ENCODE measurements around the gene SAMD9.
A peak's percentile ranks its signal among the peaks of the same experiment; 100 is the strongest.
"Not testable (repeated sequence)": the region's sequence is repeated elsewhere in the genome, so short reads cannot be mapped to it uniquely, and the experiment has no call there.

The SAMD9 gene

DNA sequence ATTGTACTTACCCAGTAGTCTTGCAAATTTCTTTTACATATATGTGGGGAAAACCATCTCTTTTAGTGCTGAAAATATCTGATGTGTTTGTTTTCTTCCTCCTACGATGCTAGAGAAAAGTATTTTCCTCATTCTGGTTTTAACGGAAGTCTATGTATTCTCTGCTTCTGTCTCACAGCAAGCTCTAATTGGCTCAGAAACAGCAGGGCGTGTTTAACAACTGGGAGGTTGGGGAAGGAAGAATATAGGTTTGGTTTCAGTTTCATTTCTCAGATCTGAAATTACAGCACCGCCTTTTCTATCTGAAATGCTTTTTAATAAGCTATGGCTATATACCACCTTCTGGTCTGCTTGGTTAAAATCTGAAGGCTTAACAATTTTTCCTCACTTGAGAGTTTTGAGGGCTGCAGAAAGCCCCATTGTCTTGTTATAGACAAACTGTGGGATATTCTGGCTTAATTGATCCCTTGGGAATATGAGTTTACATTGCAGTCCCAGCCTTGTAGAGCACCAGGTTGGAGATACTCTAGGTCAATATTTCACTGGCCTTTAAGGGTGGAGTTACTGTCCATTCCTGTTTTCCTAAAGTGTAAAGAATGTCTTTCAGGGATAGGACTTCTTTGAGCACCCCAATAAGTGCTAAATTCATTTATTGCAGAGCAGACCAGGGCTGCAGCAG lies at the start of gene SAMD9:
TSS of gene SAMD9 (minus strand) at position 128 of the 679 bp plus-strand sequence. CDS start 11,882 bp downstream, outside the sequence.
- peak; percentile 74 to 79 for ATAC-seq

DNA sequence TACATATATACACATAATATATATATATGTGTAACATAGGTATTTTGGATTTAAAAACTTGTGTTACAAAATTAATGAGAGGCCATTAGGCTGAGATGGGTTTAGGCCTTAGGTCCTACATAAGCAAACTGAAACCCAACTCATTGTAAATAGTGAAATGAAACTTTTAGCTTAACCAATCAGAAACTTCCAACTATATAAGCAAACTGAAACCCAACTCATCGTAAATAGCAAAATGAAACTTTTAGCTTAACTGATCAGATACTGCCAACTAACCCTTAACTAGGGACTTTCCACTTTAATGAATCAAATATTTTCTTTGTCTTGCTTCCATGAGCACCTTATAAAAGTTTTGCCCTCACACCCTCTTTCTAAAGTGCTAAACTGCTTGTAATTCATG lies 47.7 kb upstream of the SAMD9 start:
- ATAC-seq, result peak; percentile 92 to 94

DNA sequence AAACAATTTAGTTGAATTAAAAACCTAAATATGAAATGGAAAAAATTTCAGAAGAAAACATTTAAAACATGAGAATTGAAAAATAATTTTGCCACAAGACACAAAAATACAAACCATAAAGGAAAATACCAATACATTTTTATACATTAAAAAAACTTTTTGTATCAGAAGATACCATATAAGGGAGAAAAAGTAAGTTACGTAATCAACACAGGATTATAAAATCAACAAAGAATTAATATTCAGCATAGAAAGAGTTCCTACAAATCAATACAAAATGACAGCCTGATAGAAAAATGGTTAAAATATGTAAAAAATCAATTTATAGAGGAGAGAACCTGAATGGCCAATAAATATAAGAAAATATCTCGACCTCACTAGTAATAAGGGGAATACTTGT lies 47.0 kb upstream of the SAMD9 start:
- no peak for ATAC-seq

- no peak for ATAC-seq
These were observed 43.5 kb upstream of the SAMD9 start for GRCh38 chr7:93161181-93161762.

DNA sequence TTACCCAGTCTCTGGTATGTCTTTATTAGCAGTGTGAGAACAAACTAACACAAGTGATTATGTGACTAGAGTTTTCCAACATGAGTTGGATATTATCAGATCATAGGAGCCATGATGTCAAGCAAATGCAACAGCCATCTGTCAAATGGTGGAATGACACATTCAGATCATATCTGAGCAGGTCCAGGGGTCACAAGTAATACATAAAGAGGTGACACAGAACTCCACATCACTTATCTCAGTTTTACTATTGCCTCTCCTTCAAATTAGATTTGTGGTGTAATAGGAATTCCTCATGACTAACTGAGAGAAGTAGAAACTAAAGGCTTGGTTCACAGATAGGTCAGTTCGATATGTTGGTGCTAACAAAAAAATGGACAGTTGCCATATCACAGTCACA lies 42.6 kb upstream of the SAMD9 start:
- ATAC-seq, result peak; percentile 85

DNA sequence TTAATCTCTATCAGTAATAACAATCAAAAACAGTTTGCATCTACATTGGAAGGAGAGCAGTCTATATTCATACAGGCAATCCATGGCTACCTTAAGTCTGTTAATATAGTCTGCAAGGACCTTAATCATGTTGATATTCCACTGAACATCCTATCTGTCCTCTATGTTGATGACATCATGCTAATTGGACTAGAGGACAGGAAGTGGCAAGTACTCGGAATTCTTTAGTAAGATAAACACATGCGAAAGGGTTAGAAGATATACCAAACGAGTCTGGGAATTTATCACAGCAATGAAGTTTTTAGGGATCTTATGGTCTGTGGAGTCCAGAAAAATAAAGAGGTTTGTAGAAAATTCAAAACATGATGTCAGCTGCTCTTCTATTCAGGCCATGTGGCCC lies 41.7 kb upstream of the SAMD9 start:
- no peak for ATAC-seq

- no peak for ATAC-seq
These were observed 39.1 kb upstream of the SAMD9 start for GRCh38 chr7:93156884-93157283.

GRCh38 chr7:93150200-93150835 lies 32.5 kb upstream of the SAMD9 start:
- no peak for ATAC-seq

DNA sequence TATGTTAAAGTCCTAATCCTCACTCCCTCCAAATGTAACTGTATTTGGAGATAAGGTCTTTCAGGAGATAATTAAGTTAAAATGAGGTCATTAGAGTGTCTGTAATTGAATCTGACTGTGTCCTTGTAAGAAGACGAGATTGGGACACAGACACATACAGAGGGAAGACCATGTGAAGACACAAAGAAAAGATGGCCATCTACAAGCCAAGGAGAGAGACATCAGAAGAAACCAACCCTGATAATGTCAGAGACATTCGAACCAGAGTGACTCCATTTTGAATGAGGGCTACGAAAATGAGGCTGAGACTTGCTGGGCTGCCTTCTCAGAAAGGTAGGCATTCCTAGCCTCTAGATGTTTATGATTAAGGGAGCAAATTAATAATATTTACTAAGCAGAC lies 30.9 kb upstream of the SAMD9 start:
- ATAC-seq, result no peak

DNA sequence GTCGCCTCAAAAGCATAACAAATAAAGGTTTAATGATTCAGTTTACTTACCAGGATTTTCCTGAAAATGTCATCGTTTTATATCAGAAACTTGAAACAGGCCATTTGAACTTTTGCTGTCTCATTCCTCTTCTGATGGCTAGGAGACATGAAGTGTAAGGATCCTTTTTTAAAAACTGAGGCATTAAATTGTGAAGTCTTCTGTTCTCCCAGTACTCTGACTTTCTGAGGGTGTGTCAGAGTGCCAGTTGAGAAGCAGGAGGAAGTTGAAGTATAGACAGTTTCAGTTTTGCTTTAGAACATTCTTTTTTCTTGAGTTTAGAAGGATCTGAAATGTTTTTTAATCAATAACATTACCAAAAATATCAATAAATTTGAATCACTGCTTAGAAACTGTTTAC lies 30.4 kb upstream of the SAMD9 start, which contains the start of gene SAMD9L:
TSS of gene SAMD9L (minus strand) at position 242 of the 400 bp plus-strand sequence. CDS start 12,414 bp downstream, outside the sequence.
- peak; percentile 58 to 72 for ATAC-seq

- peak; percentile 68 to 80 for ATAC-seq
These were observed 29.6 kb upstream of the SAMD9 start for GRCh38 chr7:93147363-93147762.

GRCh38 chr7:93146472-93147141 lies 28.8 kb upstream of the SAMD9 start:
- ATAC-seq, result peak; percentile 66 to 73

- no peak for ATAC-seq
These were observed 28.3 kb upstream of the SAMD9 start for GRCh38 chr7:93146036-93146435.

DNA sequence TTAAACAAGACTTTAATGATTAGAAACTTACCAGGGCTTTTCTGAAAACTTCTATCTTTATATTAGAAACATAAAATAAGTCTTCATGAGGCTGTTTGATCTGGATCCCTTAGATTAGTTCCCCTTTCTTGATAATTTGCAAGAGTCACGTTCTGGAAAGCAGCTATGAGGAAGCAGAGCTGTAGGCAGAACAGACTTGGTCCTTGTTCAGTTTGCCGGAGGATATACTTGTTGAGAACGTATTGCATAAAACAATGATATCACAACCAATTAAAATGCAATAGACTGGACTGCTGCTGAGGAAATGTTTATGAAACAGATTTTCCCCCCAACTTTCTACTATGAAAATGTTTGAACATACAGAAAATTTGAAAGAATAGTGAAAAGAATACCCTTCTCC lies 27.6 kb upstream of the SAMD9 start:
- no peak for ATAC-seq

DNA sequence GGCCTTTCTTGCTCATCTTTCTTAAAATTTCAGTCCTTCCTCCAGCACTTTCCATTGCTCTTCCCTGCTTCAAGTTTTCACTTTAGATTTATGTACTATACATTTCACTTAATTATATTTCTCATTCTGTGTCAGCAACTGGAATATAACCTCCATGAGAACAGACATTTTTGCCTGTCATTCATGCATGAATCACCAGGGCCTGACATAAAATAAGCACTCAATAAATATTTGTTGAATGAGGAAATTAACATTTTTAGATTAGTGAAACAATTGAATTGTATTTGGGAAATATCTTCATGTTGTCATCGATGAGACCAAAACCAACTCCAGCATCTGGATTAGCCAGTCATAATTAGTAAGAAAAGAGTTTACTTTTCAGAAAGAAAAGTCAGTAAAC lies 24.3 kb upstream of the SAMD9 start:
- ATAC-seq, result no peak

- no peak for ATAC-seq
These were observed 22.9 kb upstream of the SAMD9 start for GRCh38 chr7:93140582-93141191.

GRCh38 chr7:93138576-93138975 lies 20.8 kb upstream of the SAMD9 start:
- no peak for ATAC-seq

DNA sequence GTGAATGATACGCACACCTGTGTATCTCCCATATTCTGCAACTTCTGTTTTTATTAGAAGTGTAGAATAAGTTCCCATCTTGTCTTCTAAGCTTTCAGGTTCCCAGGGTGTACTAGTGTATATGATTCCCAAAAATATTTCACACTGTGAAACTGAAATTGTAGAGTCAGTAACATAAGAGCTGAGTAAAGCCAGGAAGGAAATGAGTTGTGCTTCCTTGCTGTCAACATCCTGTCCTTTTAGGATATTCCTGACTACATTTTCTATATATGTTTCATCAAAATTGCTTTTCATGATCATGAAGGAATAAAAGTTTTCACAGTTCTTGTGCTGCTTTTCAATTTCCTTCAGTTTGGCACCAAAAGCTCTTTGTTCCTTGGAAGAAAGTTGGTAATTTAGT lies 15.2 kb upstream of the SAMD9 start:
- no peak for ATAC-seq

DNA sequence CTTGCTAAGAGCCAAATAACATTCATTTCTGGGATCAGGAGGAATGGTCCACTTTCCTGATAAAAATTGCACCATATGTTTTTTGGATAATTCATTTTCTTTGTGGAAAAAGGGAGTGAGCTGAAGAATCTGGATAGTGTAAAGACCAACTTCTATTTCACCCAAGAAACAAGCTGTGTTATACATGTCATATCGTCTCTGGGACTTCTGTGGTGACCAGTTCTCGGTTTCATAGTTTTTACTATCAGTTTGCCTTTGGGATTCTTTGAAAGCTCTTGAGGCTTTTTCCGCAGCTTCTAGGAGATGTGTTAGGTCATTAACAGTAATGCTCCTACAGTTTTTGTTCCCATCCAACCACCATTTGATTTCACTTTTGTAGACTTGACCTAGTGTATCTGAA lies 14.4 kb upstream of the SAMD9 start:
- ATAC-seq, result no peak

DNA sequence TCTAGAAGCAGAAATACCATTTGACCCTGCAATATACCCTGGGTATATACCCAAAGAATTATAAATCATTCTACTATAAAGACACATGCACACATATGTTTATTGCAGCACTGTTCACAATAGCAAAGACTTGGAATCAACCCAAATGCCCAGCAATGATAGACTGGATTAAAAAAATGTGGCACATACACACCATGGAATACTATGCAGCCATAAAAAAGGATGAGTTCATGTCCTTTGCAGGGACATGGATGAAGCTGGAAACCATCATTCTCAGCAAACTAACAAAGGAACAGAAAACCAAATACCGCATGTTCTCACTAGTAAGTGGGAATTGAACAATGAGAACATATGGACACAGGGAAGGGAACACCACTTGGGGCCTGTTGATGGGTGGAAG lies 9.2 kb upstream of the SAMD9 start:
- not testable (repeated sequence) for ATAC-seq

DNA sequence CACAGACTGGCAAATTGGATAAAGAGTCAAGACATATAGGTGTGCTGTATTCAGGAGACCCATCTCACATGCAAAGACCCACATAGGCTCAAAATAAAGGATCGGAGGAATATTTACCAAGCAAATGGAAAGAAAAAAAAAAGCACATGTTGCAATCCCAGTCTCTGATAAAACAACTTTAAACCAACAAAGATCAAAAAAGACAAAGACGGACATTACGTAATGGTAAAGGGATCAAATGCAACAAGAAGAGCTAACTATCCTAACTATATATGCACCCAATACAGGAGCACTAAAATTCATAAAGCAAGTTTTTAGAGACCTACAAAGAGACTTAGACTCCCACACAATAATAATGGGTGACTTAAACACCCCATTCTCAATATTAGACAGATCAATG lies 5.8 kb upstream of the SAMD9 start:
- ATAC-seq, result not testable (repeated sequence)

GRCh38 chr7:93120592-93121549 lies 3.1 kb upstream of the SAMD9 start:
- ATAC-seq, result no peak
